K562 (cell line): ENCODE results near the gene B4GALNT3. TPM values are rescaled to one million over a fixed set of nuclear protein-coding genes. Genes with fewer than 3 reads are reported as not detected.
A peak's percentile ranks its signal among the peaks of the same experiment; 100 is the strongest.

ENCODE experiments used
- ATAC-seq: fragments of 200-7000 bp; cut with Tn5 transposase; 3 replicates; pipeline ENCODE4 v1.9.1; 2020; ENCODE audit warnings: moderate library complexity
- BruUV-seq: library from RNA; stranded (reverse); fragments of 400-500 nt; replicated peaks from 2 replicates; lab custom pipeline; 2021; lab: Mats Ljungman, UMichigan
- CTCF ChIA-PET: fragments of 300-600 bp; formaldehyde crosslinking; extraction: SDS; loops from one replicate; lab custom pipeline; 2021; ENCODE audit warnings: low intra/inter-chr PET ratio; lab: Yijun Ruan, JAX
- POLR2A ChIA-PET: fragments of 300-600, 350-650 bp; sonication (Branson Sonifier 250); formaldehyde crosslinking; extraction: SDS; loops from one replicate; lab custom pipeline; 2021; ENCODE audit warnings: antibody characterized with exemption, inconsistent platforms; lab: Yijun Ruan, JAX
- DNase-seq, 4 experiments: peaks; one replicate each; pipeline versions ENCODE4 v3.0.0 to v3.0.0-alpha.2; 2011 to 2018; ENCODE audit warnings: low spot score in 3 of 4, mixed read lengths in 3 of 4; ENCODE audit errors: extremely low read depth in 1 of 4
- FAIRE-seq: peaks from 2 replicates; lab custom pipeline; 2011; peaks lifted over from hg19 to GRCh38; lab: Jason Lieb, UNC
- H2AFZ ChIP-seq: 2 replicates; pipeline ENCODE4 v1.6.0; 2011; ENCODE audit warnings: low read depth, low read length, control low read depth, inconsistent platforms
- H3K27ac ChIP-seq: fragments of 200-600 bp; 3 replicates; pipeline ENCODE4 v1.8.0; 2011; ENCODE audit warnings: low read depth, mild to moderate bottlenecking, control low read depth, inconsistent platforms, low read length, moderate library complexity, mixed read lengths; ENCODE audit errors: extremely low read depth
- H3K27me3 ChIP-seq, 2 experiments: fragments of 300-600 bp in 1 of 2; 2 replicates in 1 of 2; 3 replicates in 1 of 2; pipeline versions ENCODE4 v1.6.0 to v1.8.0; 2011; ENCODE audit warnings: inconsistent platforms in 2 of 2, low read length in 2 of 2, mild to moderate bottlenecking in 1 of 2, mixed read lengths in 1 of 2, moderate library complexity in 1 of 2; ENCODE audit not compliant: control insufficient read depth in 2 of 2, insufficient read depth in 2 of 2
- H3K36me3 ChIP-seq: fragments of 300-600 bp; 3 replicates; pipeline ENCODE4 v1.8.0; 2011; ENCODE audit warnings: mild to moderate bottlenecking, low read length, inconsistent platforms; ENCODE audit not compliant: control insufficient read depth, insufficient read depth
- H3K4me1 ChIP-seq, 2 experiments: fragments of 200-600 bp in 1 of 2; replicated peaks in 1 of 2; 2 replicates in 1 of 2; 3 replicates in 1 of 2; pipeline versions ENCODE4 v1.5.1 to v1.8.0; 2011; ENCODE audit warnings: inconsistent platforms in 2 of 2, low read length in 2 of 2, mild to moderate bottlenecking in 1 of 2, mixed read lengths in 1 of 2, moderate library complexity in 1 of 2; ENCODE audit not compliant: control insufficient read depth in 2 of 2, insufficient read depth in 2 of 2
- H3K4me2 ChIP-seq: 2 replicates; pipeline ENCODE4 v1.6.1; 2011; ENCODE audit warnings: low read length, control low read depth, inconsistent platforms, mixed read lengths; ENCODE audit not compliant: insufficient read depth
- H3K4me3 ChIP-seq: fragments of 200-600 bp; sonication (generic), shearing (Covaris generic); 2 replicates; pipeline ENCODE4 v1.5.1; 2016; ENCODE audit warnings: control low read depth, inconsistent platforms
- H3K79me2 ChIP-seq: fragments of 200-600 bp; 3 replicates; pipeline ENCODE4 v1.8.0; 2011; ENCODE audit warnings: low read length, inconsistent platforms; ENCODE audit not compliant: control insufficient read depth, insufficient read depth
- H3K9ac ChIP-seq, 2 experiments: 2 replicates each; pipeline versions ENCODE4 v1.6.0 to v1.6.1; 2011; ENCODE audit warnings: low read depth in 2 of 2, low read length in 2 of 2, control low read depth in 1 of 2, inconsistent platforms in 1 of 2, mild to moderate bottlenecking in 1 of 2, mixed read lengths in 1 of 2; ENCODE audit not compliant: insufficient read depth in 1 of 2
- H3K9me1 ChIP-seq: one replicate; pipeline ENCODE4 v1.6.0; 2011; ENCODE audit warnings: inconsistent platforms, mild to moderate bottlenecking, low read length, moderate library complexity; ENCODE audit not compliant: control insufficient read depth, insufficient read depth
- H3K9me3 ChIP-seq: replicated peaks from 2 replicates; pipeline ENCODE4 v1.5.1; 2011; ENCODE audit warnings: low read depth, low read length, inconsistent platforms; ENCODE audit not compliant: control insufficient read depth, insufficient read depth
- H4K20me1 ChIP-seq: replicated peaks from 2 replicates; pipeline ENCODE4 v1.6.1; 2011; ENCODE audit warnings: low read length, inconsistent platforms, mixed read lengths; ENCODE audit not compliant: control insufficient read depth, insufficient read depth
- BRD4 ChIP-seq: fragments of 200-600 bp; sonication (generic); IDR thresholded peaks from 2 replicates; pipeline ENCODE4 v1.6.1; 2017; ENCODE audit warnings: inconsistent platforms
- CHD2 ChIP-seq: IDR thresholded peaks from 2 replicates; pipeline ENCODE4 v1.6.1; 2011; ENCODE audit warnings: low read depth, low read length
- DNMT1 ChIP-seq: fragments of 450-650 bp; IDR thresholded peaks from 2 replicates; pipeline ENCODE4 v1.6.1; 2016; ENCODE audit warnings: antibody characterized with exemption, mild to moderate bottlenecking
- HMBOX1 ChIP-seq: sonication (generic); IDR thresholded peaks from 2 replicates; pipeline ENCODE4 v1.6.1; 2016
- ILF3 ChIP-seq: fragments of 450-650 bp; IDR thresholded peaks from 2 replicates; pipeline ENCODE4 v1.6.1; 2018; ENCODE audit warnings: antibody characterized with exemption, mild to moderate bottlenecking, moderate library complexity, borderline replicate concordance
- JUND ChIP-seq, 2 experiments: IDR thresholded peaks; 2 replicates in 1 of 2; 3 replicates in 1 of 2; pipeline ENCODE4 v1.6.1; 2011; ENCODE audit warnings: borderline replicate concordance in 2 of 2, low read depth in 2 of 2, low read length in 2 of 2, improper control_type of control experiment in 1 of 2, missing biosample characterization in 1 of 2, missing genetic modification characterization in 1 of 2, missing genetic modification reagents in 1 of 2
- NR2C2 ChIP-seq, 2 experiments: fragments of 200-800 bp in 1 of 2; sonication (Bioruptor generic) in 1 of 2; sonication (generic) in 1 of 2; formaldehyde crosslinking in 1 of 2; IDR thresholded peaks; 2 replicates each; pipeline versions ENCODE4 v1.6.1 to v1.8.0; 2016 to 2022; ENCODE audit warnings: mild to moderate bottlenecking in 1 of 2, missing compliant biosample characterization in 1 of 2, missing genetic modification characterization in 1 of 2, missing genetic modification reagents in 1 of 2
- SNAPC5 ChIP-seq: fragments of 250-450 bp; sonication (Bioruptor Pico); IDR thresholded peaks from 2 replicates; pipeline ENCODE4 v1.8.0; 2021; ENCODE audit warnings: moderate library complexity, mild to moderate bottlenecking, inconsistent platforms
- TAF7 ChIP-seq: fragments of 450-650 bp; IDR thresholded peaks from 2 replicates; pipeline ENCODE4 v1.6.1; 2016; ENCODE audit warnings: missing genetic modification characterization, missing compliant biosample characterization
- ZBTB1 ChIP-seq: sonication (generic); formaldehyde crosslinking; IDR thresholded peaks from 2 replicates; pipeline ENCODE4 v1.8.1; 2023; ENCODE audit warnings: missing genetic modification reagents, low read depth, mild to moderate bottlenecking, borderline replicate concordance
- ZKSCAN8 ChIP-seq: fragments of 200-800 bp; sonication (Bioruptor generic); IDR thresholded peaks from 2 replicates; pipeline ENCODE4 v1.6.1; 2016; ENCODE audit warnings: missing genetic modification characterization, missing compliant biosample characterization
- ZNF347 ChIP-seq: fragments of 450-650 bp; formaldehyde crosslinking; IDR thresholded peaks from 2 replicates; pipeline ENCODE4 v1.4.0; 2020; ENCODE audit warnings: low read depth, mild to moderate bottlenecking, moderate library complexity
- ZNF445 ChIP-seq: fragments of 250-450 bp; sonication (Bioruptor Pico); IDR thresholded peaks from 2 replicates; pipeline ENCODE4 v1.4.0; 2020; ENCODE audit warnings: low read depth, mild to moderate bottlenecking, moderate library complexity
- ZNF518B ChIP-seq: fragments of 250-450 bp; sonication (Bioruptor Pico); IDR thresholded peaks from 2 replicates; pipeline ENCODE4 v1.5.0; 2021; ENCODE audit warnings: mild to moderate bottlenecking, moderate library complexity
- ZNF668 ChIP-seq: fragments of 250-450 bp; sonication (Bioruptor Pico); IDR thresholded peaks from 2 replicates; pipeline ENCODE4 v1.8.0; 2022; ENCODE audit warnings: mild to moderate bottlenecking, inconsistent platforms
- ZNF778 ChIP-seq: fragments of 450-650 bp; formaldehyde crosslinking; IDR thresholded peaks from 2 replicates; pipeline ENCODE4 v1.4.0; 2020; ENCODE audit warnings: mild to moderate bottlenecking, moderate library complexity
- WGBS: fragments of 100-300 bp; shearing (Covaris generic); methylation state at CpG from one replicate; pipeline ENCODE4 v1.1.6; 2016; ENCODE audit warnings: low coverage, mixed read lengths; ENCODE audit not compliant: insufficient coverage; ENCODE audit errors: missing lambda C conversion rate; 5-methylcytosine and 5-hydroxymethylcytosine counted together
- in situ Hi-C: fragments of 300-500 bp; cut with MboI; formaldehyde crosslinking; loops from 4 replicates; pipeline ENCODE4 v1.15.0; 2018; ENCODE audit warnings: inconsistent platforms, mixed read lengths
- intact Hi-C: fragments of 100-400 bp; cut with micrococcal nuclease; formaldehyde crosslinking; loops from 2 replicates; pipeline ENCODE4 v1.14.2; 2022
- polyA plus RNA-seq, 8 experiments: library from polyadenylated mRNA; depleted of rRNA in 4 of 8; stranded (reverse) in 5 of 8; unstranded in 3 of 8; fragments of >200 nt; fragmentation: Nextera tagmentation in 2 of 8; fragmentation: Illumina TruSeq in 1 of 8; extraction: Ambion mirVana in 2 of 8; extraction: Trizol in 1 of 8; gene quantifications; 2 replicates each; pipeline versions ENCODE4 v1.2.1 to v1.2.3, GENCODE V29; 2011 to 2014; ENCODE audit warnings: inconsistent platforms in 1 of 8, missing spikeins in 1 of 8
- total RNA-seq, 7 experiments: library from RNA; depleted of rRNA in 6 of 7; stranded (reverse); fragments of >200 nt in 6 of 7; fragmentation: Illumina TruSeq in 2 of 7; extraction: Trizol in 2 of 7; gene quantifications; 2 replicates each; pipeline versions ENCODE4 v1.2.1 to v1.2.3, GENCODE V29; 2011 to 2021; ENCODE audit warnings: low replicate concordance in 1 of 7

The B4GALNT3 gene
- total and polyA plus RNA-seq, 9 of the 15 experiments (the other 6 are each of a cell fraction or from before 2014, with no cell fraction given), result 0.04 to 0.36 (median 0.10) TPM; not detected in 6

GRCh38 chr12:510071-510825 lies 50.5 kb downstream of the B4GALNT3 start (continued):
- TF ChIP-seq CHD2, result no peak
- no peak for TF ChIP-seq ZNF668 (CRISPR knock-in tag)
- TF ChIP-seq, all 486 proteins: peak for 0

- FAIRE-seq (no peak), DNase-seq (no peak), ATAC-seq (no peak)
- H3K36me3 ChIP-seq, result no peaks in the 10 kb centered on the region
- no peaks in the 10 kb centered on the region for H4K20me1 ChIP-seq
- H2AFZ ChIP-seq, result no peak overlapping the region
- WGBS, result 4% methylated on average over 4 of the region's 6 CpGs
- H3K79me2 ChIP-seq, result no peaks in the 10 kb centered on the region
- no peak overlapping the region for H3K4me3 ChIP-seq
- H3K4me1 ChIP-seq, result no peaks in the 10 kb centered on the region; a peak in 1 of 5 replicates
- CTCF ChIA-PET, result no interaction called here
- H3K27ac ChIP-seq, result no peak overlapping the region
- H3K9ac ChIP-seq, result no peak overlapping the region
- BruUV-seq, result no TSS peak
- intact Hi-C loops, result no loop called here
- no peaks in the 10 kb centered on the region for H3K9me3 ChIP-seq
- POLR2A ChIA-PET, result no interaction called here
- peaks cover 22 to 44% of the 10 kb centered on the region in 2 experiments; a peak in 3 of 5 replicates for H3K27me3 ChIP-seq
- H3K4me2 ChIP-seq, result no peak overlapping the region
- in situ Hi-C loops, result no loop called here
- H3K9me1 ChIP-seq, result no peaks in the 10 kb centered on the region
- TF ChIP-seq CHD2, result no peak
- no peak for TF ChIP-seq ZNF518B (CRISPR knock-in tag)
- TF ChIP-seq ZNF778 (CRISPR knock-in tag), result no peak
- TF ChIP-seq DNMT1, result no peak
- TF ChIP-seq ZKSCAN8 (CRISPR knock-in tag), result no peak
- no peak for TF ChIP-seq NR2C2 (CRISPR knock-in tag; IDR thresholded peaks at IDR 0.05)
- TF ChIP-seq NR2C2 (tag; IDR thresholded peaks at IDR 0.05), result peak; percentile 85
- no peak for TF ChIP-seq BRD4
- TF ChIP-seq ZBTB1 (CRISPR knock-in tag), result no peak
- TF ChIP-seq HMBOX1, result no peak
- no peak for TF ChIP-seq ILF3
- TF ChIP-seq ZNF445 (CRISPR knock-in tag), result no peak
- no peak for TF ChIP-seq SNAPC5 (CRISPR knock-in tag)
- no peak for TF ChIP-seq ZNF347 (CRISPR knock-in tag)
- no peak for TF ChIP-seq TAF7 (tag)
- TF ChIP-seq JUND (IDR thresholded peaks at IDR 0.05; ENCODE audit: borderline replicate concordance, low read depth, low read length), result no peak
- TF ChIP-seq JUND (tag; IDR thresholded peaks at IDR 0.05; ENCODE audit: borderline replicate concordance, low read depth, low read length), result no peak
Observed at GRCh38 chr12:512933-513332, 53.2 kb downstream of the B4GALNT3 start.
